ENCODE data around the gene CRHR1. TPM values are rescaled to one million over a fixed set of nuclear protein-coding genes. Genes with fewer than 3 reads are reported as not detected.

Gene CRHR1
- polyA plus RNA-seq, 3 donors: 0.10 to 0.67 TPM; not detected in 1

- H3K27ac ChIP-seq (ENCODE audit: low read depth, low read length): no peak overlapping the region
- 68 to 81% (median 70%) methylated on average over 3 of the region's 3 CpGs for WGBS, 3 donors
Observed at GRCh38 chr17:45812102-45812501, 28.0 kb downstream of the CRHR1 start.

DNA sequence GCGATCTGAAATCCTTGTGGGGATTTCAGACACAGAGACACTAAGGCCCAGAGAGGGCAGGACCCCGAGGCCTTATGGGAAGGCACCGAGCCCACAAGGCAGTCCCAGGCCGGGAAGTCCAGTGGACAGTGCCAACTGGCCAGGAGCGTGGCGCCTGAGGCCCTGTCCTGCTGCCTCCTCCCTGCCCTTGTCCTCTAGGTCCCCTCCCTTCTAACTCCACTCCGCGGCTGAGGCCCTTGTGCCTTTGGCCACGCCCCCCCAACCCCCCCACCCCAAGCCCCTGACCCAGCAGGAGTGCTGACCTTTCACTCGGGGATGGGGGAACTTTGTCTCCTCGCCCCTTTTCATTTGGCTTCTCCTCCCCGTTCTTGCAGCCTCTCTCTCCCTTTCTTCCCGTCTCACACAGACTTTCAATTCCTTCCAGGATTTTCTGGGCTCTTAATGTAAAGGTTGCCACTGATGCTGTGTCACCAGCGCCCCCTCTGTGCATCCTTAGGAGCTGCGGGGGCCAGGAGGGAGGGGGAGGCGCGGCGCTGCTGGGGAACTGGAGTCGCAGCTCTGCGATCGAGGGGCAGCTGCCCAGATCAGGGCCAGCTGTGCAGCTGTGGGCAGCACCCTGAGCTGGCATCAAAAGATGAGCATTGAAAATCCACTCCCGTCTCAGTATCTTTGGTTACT lies 29.1 kb downstream of the CRHR1 start:
- H3K27ac ChIP-seq (ENCODE audit: low read depth, low read length): no peak overlapping the region
- 28 to 36% (median 33%) methylated on average over 20 to 22 of the region's 22 CpGs for WGBS, 3 donors

- H3K27ac ChIP-seq (ENCODE audit: low read depth, low read length): no peak overlapping the region
- WGBS, 3 donors: 80 to 87% (median 86%) methylated on average over 17 of the region's 17 CpGs
Observed at GRCh38 chr17:45814622-45815606, 30.8 kb downstream of the CRHR1 start.

- 80 to 86% (median 82%) methylated on average over 6 of the region's 6 CpGs for WGBS, 3 donors
- no peak overlapping the region for H3K27ac ChIP-seq (ENCODE audit: low read depth, low read length)
Observed at GRCh38 chr17:45815752-45816151, 31.6 kb downstream of the CRHR1 start.

DNA sequence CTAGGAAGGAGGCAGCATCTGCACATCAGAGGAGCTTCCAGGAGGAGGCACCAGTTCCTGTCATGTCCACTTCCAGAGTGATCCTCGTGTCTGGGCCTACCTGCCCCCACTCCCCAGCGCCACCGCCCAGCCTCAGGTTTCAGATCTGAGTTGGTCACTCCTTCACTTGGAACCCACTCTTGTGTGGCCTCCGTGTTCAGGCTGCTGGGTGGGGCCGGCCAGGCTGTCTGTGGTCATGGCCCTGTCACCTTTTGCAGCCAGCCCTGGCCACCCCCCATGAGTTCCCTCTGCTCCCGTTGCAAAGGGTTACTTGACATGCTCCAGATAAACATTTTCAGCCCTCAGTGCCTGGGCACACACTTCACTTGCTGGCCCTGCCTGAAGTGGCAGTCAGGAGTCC lies 33.9 kb downstream of the CRHR1 start:
- no peak overlapping the region for H3K27ac ChIP-seq (ENCODE audit: low read depth, low read length)
- WGBS, 3 donors: 55 to 80% (median 72%) methylated on average over 6 of the region's 6 CpGs

GRCh38 chr17:45818699-45819098 lies 34.6 kb downstream of the CRHR1 start:
- H3K27ac ChIP-seq (ENCODE audit: low read depth, low read length): no peak overlapping the region
- 54 to 64% (median 62%) methylated on average over 4 of the region's 4 CpGs for WGBS, 3 donors

GRCh38 chr17:45819632-45820031 lies 35.5 kb downstream of the CRHR1 start:
- H3K27ac ChIP-seq (ENCODE audit: low read depth, low read length): no peak overlapping the region
- WGBS, 3 donors: 64 to 86% (median 84%) methylated on average over 6 of the region's 6 CpGs

- H3K27ac ChIP-seq (ENCODE audit: low read depth, low read length): no peak overlapping the region
- 49 to 68% (median 55%) methylated on average over 6 of the region's 6 CpGs for WGBS, 3 donors
Observed at GRCh38 chr17:45820052-45820780, 36.1 kb downstream of the CRHR1 start.

GRCh38 chr17:45821147-45821546 lies 37.0 kb downstream of the CRHR1 start:
- H3K27ac ChIP-seq (ENCODE audit: low read depth, low read length): no peak overlapping the region
- WGBS, 3 donors: 90 to 95% (median 90%) methylated on average over 7 to 9 of the region's 9 CpGs

DNA sequence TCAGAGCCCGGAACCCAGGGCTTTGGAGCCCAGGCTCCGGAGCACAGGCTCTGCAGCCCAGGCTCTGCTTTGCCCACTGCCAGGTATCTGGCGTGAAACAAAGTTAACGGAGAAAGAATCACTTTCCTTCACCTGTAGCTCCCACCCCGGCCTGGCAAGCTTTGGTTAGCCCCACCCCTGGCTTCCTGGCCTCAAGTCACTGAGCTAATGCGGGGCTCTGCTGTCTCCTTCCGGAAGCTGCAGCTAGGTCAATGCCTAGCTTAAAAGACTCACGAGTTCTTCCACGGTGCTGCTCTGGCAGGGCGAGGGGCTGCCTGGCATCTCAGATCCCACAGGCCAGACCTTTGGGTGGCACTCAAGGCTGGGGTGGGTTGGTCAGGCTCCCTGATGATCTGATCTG lies 39.5 kb downstream of the CRHR1 start:
- 63 to 74% (median 65%) methylated on average over 10 of the region's 10 CpGs for WGBS, 3 donors
- no peak overlapping the region for H3K27ac ChIP-seq (ENCODE audit: low read depth, low read length)

DNA sequence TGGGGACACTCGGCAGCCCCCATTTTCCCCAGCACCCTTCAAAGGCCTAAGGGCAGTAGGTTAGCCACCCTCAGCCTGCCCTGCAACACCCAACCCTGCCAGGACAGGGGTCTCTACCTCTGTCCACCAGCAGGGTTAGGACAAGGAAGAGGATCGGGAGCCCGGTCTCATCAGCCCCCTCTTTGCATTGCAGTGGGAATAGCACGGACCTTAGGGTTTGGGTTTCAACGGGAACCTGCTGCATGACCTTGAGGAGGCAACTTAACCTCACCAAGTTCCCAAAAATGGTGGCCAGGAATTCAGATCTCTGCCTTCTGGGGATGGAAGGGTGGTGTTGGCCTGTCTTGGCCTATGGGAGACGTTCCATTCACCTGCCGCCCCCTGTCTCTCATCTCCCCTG lies 40.4 kb downstream of the CRHR1 start:
- 60 to 80% (median 78%) methylated on average over 7 of the region's 7 CpGs for WGBS, 3 donors
- no peak overlapping the region for H3K27ac ChIP-seq (ENCODE audit: low read depth, low read length)

DNA sequence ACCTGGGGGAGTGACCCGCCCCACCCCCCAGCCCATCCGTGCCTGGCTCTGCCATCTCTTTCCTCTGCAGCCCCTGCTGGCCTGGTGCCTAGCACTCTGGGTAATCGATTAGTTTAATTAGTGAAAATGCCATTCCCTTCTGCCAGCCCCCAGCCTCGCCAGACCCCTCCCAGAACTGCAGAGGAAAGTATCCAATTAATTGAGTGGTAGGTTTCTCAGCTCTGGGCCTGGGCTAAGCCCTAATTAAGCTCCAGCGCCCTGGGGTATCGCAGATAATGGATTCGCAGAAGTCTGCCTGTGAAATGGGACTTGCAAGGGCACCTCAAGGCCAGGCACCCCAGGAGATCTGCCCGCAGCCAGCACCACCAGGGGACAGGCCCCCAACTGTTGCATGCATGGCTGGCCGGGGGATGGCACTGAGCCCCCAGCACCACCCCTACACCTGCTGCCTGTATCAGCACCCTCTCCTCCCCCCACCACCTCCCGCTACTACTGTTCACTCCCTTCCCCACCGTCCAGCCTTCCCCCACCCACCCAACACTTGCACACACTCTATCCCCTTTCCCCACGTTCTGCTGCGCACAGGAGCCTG lies 40.9 kb downstream of the CRHR1 start:
- WGBS, 3 donors: 67 to 86% (median 82%) methylated on average over 13 of the region's 13 CpGs

DNA sequence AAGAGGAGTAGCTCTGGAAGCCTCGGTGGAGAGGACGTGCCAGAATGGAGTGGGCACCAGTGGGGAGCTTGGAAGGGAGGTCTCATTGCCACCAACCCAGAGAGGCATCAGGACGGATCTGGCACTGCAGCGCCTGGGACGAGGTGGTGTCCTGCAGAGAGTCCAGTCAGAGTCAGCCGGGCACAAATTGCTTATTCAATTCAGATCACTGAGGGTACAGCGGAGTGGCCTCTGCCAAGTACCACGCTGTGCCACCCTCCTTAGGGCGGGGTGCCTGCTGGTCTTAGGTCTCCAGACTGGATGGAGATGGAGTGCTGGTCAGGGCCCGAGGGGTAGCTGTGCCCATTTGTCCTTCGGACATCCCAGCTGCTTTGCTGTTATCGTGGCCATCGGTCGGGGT lies 41.7 kb downstream of the CRHR1 start:
- 80 to 93% (median 92%) methylated on average over 14 of the region's 14 CpGs for WGBS, 3 donors
- H3K27ac ChIP-seq (ENCODE audit: low read depth, low read length): no peak overlapping the region

More for the DNA sequence above, 40.9 kb downstream of the CRHR1 start:
- no peak overlapping the region for H3K27ac ChIP-seq (ENCODE audit: low read depth, low read length)

GRCh38 chr17:45826919-45827588 lies 42.9 kb downstream of the CRHR1 start:
- WGBS, 3 donors: 79 to 91% (median 89%) methylated on average over 16 of the region's 16 CpGs
- H3K27ac ChIP-seq (ENCODE audit: low read depth, low read length): no peak overlapping the region

- 49 to 62% (median 55%) methylated on average over 9 of the region's 9 CpGs for WGBS, 3 donors
- H3K27ac ChIP-seq (ENCODE audit: low read depth, low read length): no peak overlapping the region
Observed at GRCh38 chr17:45828171-45828570, 44.1 kb downstream of the CRHR1 start.

- 63 to 75% (median 67%) methylated on average over 15 of the region's 15 CpGs for WGBS, 3 donors
Observed at GRCh38 chr17:45828582-45829133, 44.5 kb downstream of the CRHR1 start.

GRCh38 chr17:45833920-45834319 lies 49.8 kb downstream of the CRHR1 start:
- H3K27ac ChIP-seq (ENCODE audit: low read depth, low read length): no peak overlapping the region
- 56 to 62% (median 57%) methylated on average over 6 of the region's 6 CpGs for WGBS, 3 donors

More at GRCh38 chr17:45828582-45829133, 44.5 kb downstream of the CRHR1 start:
- H3K27ac ChIP-seq (ENCODE audit: low read depth, low read length): no peak overlapping the region

Data from adipose tissue (tissue), 3 donors.